GM12874 (cell line): ENCODE results near the gene SGK2.

Experiments
- TF ChIP-seq, protein P1 (sequence below): IDR thresholded peaks from 2 replicates; pipeline ENCODE4 v1.5.1; 2011; ENCODE audit warnings: low read depth, mild to moderate bottlenecking, control low read depth, low read length, moderate library complexity; ENCODE audit not compliant: insufficient read depth

The SGK2 gene

DNA sequence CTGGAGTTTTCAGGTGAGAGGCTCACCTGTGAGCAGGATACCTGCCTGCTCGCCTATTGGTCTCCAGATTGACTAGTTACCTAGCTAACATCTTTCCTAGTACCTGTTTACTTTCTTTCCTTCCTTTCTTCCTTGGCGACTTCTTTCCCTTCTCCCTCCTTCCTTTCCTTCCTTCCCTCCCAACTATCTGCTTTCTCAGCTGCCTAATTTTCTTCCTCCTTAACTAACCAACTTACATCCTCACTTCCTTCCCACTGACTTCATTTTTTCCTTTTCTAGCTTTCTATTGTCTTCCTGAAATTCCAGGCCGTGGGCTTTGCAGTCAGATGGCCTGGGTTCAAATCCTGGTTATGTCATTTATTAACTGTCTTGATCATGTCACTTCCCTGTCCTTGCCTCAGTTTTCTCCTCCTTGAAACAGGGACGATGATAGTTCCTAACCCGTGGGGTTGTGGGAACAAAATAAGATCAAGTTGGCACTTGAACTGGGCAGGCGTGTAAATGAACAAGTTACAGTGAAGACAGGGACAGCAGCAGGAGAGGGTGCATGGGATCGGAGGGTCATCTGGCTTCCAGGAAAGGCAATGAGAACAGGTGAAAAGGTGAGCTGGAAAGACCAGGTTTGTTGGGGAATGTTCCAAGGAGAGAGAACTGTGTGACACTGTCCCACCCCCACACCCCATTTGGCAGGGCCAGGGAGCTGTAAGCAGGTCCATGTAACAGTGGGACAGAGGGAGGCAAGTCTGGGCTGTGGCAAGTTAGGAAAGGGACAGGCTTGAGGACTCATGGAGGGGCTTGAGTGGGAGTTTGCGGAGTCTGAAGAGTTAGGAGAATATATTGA lies 540 bp downstream of the SGK2 start:
- TF ChIP-seq, protein P1, sequence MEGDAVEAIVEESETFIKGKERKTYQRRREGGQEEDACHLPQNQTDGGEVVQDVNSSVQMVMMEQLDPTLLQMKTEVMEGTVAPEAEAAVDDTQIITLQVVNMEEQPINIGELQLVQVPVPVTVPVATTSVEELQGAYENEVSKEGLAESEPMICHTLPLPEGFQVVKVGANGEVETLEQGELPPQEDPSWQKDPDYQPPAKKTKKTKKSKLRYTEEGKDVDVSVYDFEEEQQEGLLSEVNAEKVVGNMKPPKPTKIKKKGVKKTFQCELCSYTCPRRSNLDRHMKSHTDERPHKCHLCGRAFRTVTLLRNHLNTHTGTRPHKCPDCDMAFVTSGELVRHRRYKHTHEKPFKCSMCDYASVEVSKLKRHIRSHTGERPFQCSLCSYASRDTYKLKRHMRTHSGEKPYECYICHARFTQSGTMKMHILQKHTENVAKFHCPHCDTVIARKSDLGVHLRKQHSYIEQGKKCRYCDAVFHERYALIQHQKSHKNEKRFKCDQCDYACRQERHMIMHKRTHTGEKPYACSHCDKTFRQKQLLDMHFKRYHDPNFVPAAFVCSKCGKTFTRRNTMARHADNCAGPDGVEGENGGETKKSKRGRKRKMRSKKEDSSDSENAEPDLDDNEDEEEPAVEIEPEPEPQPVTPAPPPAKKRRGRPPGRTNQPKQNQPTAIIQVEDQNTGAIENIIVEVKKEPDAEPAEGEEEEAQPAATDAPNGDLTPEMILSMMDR = no peak

GRCh38 chr20:43560974-43561373 lies 2.1 kb downstream of the SGK2 start:
- TF ChIP-seq, protein P1 = no peak

- TF ChIP-seq, protein P1 = no peak
Measured at GRCh38 chr20:43563429-43563828, 4.6 kb downstream of the SGK2 start.

DNA sequence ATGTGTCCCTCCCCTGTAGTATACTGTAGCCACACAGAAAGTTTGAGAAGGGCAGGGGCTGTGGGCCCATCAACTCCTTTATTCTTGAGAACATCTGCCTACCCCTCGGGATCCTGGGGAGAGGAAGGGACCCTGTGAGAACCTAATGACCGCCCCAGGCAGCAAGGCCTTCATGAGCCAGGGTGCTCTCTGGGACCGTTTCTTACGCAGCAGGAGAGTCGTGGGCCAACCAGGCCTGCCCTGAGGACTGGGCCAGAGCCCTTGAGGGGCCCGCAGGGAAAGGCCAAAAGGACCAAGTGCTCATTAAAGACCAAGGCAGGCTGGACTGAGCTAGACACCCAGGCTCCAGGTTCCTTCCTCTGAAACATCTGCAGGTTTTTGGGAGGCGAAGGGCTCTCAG lies 5.2 kb downstream of the SGK2 start:
- TF ChIP-seq, protein P1 = no peak

- TF ChIP-seq, protein P1 = no peak
Measured at GRCh38 chr20:43564455-43564854, 5.6 kb downstream of the SGK2 start.

- TF ChIP-seq, protein P1 = no peak
Measured at GRCh38 chr20:43564993-43565757, 6.3 kb downstream of the SGK2 start.

DNA sequence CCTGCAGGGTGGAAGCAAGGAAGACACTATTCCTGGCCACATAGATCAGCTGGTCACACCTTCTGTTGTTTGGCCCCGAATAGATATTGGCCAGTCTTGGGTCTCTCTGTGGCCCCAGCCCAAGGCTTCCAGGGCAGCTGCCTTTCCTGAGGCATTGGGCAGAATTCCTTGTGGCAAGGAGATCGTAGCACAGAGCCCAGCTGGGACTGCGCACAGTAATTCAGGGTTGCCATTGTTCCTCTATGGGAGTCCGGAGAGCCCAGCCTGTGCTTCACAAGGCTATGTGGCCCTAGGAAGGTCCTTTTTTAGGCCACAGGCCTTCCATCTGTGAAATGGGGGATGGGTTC lies 6.9 kb downstream of the SGK2 start:
- TF ChIP-seq, protein P1 = no peak
